Ishikawa (cell line): ENCODE results near the gene GLP1R.

Experiments
- CEBPB ChIP-seq: IDR thresholded peaks from 2 replicates; pipeline ENCODE4 v1.6.1; 2012
- CREB1 ChIP-seq: IDR thresholded peaks from 2 replicates; pipeline ENCODE4 v1.6.1; 2012; ENCODE audit warnings: low read depth
- EGR1 ChIP-seq: IDR thresholded peaks from 2 replicates; pipeline ENCODE4 v1.6.1; 2012
- MAX ChIP-seq: IDR thresholded peaks from 2 replicates; pipeline ENCODE4 v1.6.1; 2012
- RAD21 ChIP-seq: IDR thresholded peaks from 2 replicates; pipeline ENCODE4 v1.6.1; 2012; ENCODE audit warnings: low read depth
- REST ChIP-seq: IDR thresholded peaks from 2 replicates; pipeline ENCODE4 v1.6.1; 2012; ENCODE audit warnings: low read depth, mild to moderate bottlenecking
- TAF1 ChIP-seq: IDR thresholded peaks from 2 replicates; pipeline ENCODE4 v1.6.1; 2012; ENCODE audit warnings: low read depth, mild to moderate bottlenecking
- TEAD4 ChIP-seq: IDR thresholded peaks from 2 replicates; pipeline ENCODE4 v1.6.1; 2012

- TF ChIP-seq TEAD4 = no peak
- TF ChIP-seq RAD21 = no peak
- no peak for TF ChIP-seq CREB1
- TF ChIP-seq TAF1 = no peak
- TF ChIP-seq CEBPB = no peak
- no peak for TF ChIP-seq MAX
- TF ChIP-seq EGR1 = no peak
- TF ChIP-seq REST = no peak
These were observed 79.5 kb downstream of the GLP1R start for GRCh38 chr6:39128106-39128505.
